ENCODE data around the gene COMP. TPM values are rescaled to one million over a fixed set of nuclear protein-coding genes. Genes with fewer than 3 reads are reported as not detected.

The COMP gene
- total and polyA plus RNA-seq, 10 donors: 0.04 to 1.0 (median 0.13) TPM; not detected in 7

- no peak overlapping the region for H3K27ac ChIP-seq
- DNase-seq: no peak
- WGBS, 5 donors: 93 to 97% (median 96%) methylated on average over 15 to 16 of the region's 16 CpGs
These were observed 34.2 kb downstream of the COMP start for GRCh38 chr19:18756896-18757295.

DNA sequence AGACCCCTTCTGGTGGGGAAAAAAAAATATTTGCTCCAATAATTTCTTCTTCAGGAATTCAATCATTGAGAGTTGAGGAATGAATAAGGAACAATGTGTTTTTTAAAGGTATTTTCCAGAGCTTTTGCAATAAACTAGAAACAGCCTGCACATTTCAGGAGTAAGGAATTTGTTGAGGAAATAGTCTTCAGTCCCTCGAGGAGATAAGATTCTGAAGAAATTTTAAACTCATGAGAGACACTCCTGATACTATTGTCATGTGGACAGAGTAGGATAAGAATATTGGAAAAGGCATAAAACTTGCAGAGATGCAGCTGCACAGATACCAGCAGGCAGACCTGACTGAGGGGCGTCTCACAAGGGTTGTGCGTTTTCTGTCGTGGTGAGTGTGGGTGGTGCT, 36.6 kb downstream of the COMP start:
- H3K9me3 ChIP-seq: no peaks in the 10 kb centered on the region
- H3K36me3 ChIP-seq: peaks cover 0 to 80% (median 13%) of the 10 kb centered on the region in 6 donors
- no peaks in the 10 kb centered on the region for H3K27me3 ChIP-seq (replicated peaks in 1 of 7)
- H3K27ac ChIP-seq: no peak overlapping the region
- intact Hi-C loops (cut with DNase I; ENCODE audit: low total_unique reads): no loop called here
- no peak overlapping the region for H3K4me3 ChIP-seq
- no peaks in the 10 kb centered on the region for H3K4me1 ChIP-seq
- no peak for TF ChIP-seq POLR2AphosphoS5 (IDR thresholded peaks at IDR 0.05)
- no peak for TF ChIP-seq POLR2A (IDR thresholded peaks at IDR 0.05)
- no peak for TF ChIP-seq CTCF (IDR thresholded peaks at IDR 0.05 in 8 of 11, conservative IDR thresholded peaks at IDR 0.05 in 3 of 11)
- no peak for DNase-seq
- WGBS, 5 donors: 88 to 93% (median 91%) methylated on average over 4 of the region's 4 CpGs

More at GRCh38 chr19:18756896-18757295, 34.2 kb downstream of the COMP start:
- Histone ChIP-seq H3K9me3 (no peaks in the 10 kb centered on the region), H3K27me3 (replicated peaks in 1 of 7) (no peaks in the 10 kb centered on the region), H3K36me3 (peaks cover 0 to 58% (median 10%) of the 10 kb centered on the region in 6 donors), H3K4me1 (peaks cover 0 to 4% (median under 1%) of the 10 kb centered on the region in 6 donors), H3K4me3 (no peak overlapping the region)
- TF ChIP-seq POLR2AphosphoS5 (IDR thresholded peaks at IDR 0.05) (peak in 1 of 3 donors; percentile 14), POLR2A (IDR thresholded peaks at IDR 0.05) (no peak), CTCF (IDR thresholded peaks at IDR 0.05 in 8 of 11, conservative IDR thresholded peaks at IDR 0.05 in 3 of 11) (no peak)
- intact Hi-C loops (cut with DNase I; ENCODE audit: low total_unique reads): no loop called here

- no peak overlapping the region for H3K27ac ChIP-seq
- WGBS, 5 donors: 93 to 97% (median 96%) methylated on average over 10 of the region's 10 CpGs
- intact Hi-C loops (cut with DNase I; ENCODE audit: low total_unique reads): no loop called here
These were observed 39.5 kb downstream of the COMP start for GRCh38 chr19:18751571-18751970.

More at GRCh38 chr19:18751571-18751970, 39.5 kb downstream of the COMP start:
- Histone ChIP-seq H3K36me3 (peaks cover 0 to 77% (median 13%) of the 10 kb centered on the region in 6 donors), H3K9me3 (no peaks in the 10 kb centered on the region), H3K4me3 (no peak overlapping the region), H3K4me1 (no peaks in the 10 kb centered on the region), H3K27me3 (replicated peaks in 1 of 7) (no peaks in the 10 kb centered on the region)
- no peak for DNase-seq
- TF ChIP-seq CTCF (IDR thresholded peaks at IDR 0.05 in 8 of 11, conservative IDR thresholded peaks at IDR 0.05 in 3 of 11) (no peak), POLR2AphosphoS5 (IDR thresholded peaks at IDR 0.05) (no peak), POLR2A (IDR thresholded peaks at IDR 0.05) (no peak)
